Gastrocnemius medialis (tissue), 4 donors: ENCODE results near the gene GAMT.

Source experiments
- POLR2A ChIP-seq, 2 donors: fragments of 450-650 bp; IDR thresholded peaks; one replicate each; pipeline ENCODE4 v1.6.1; 2017; ENCODE audit warnings: antibody characterized with exemption in 2 of 2, mild to moderate bottlenecking in 2 of 2, moderate library complexity in 2 of 2
- TF ChIP-seq, protein P1 (sequence below), 5 experiments: fragments of 450-650 bp in 3 of 5; fragments of 200-600 bp in 2 of 5; sonication (generic) in 2 of 5; IDR thresholded peaks in 4 of 5; conservative IDR thresholded peaks in 1 of 5; 1 replicate in 4 of 5; 2 replicates in 1 of 5; pipeline ENCODE4 v1.5.1; 2016 to 2019; ENCODE audit warnings: antibody characterized with exemption in 5 of 5, mild to moderate bottlenecking in 3 of 5, moderate library complexity in 3 of 5

DNA sequence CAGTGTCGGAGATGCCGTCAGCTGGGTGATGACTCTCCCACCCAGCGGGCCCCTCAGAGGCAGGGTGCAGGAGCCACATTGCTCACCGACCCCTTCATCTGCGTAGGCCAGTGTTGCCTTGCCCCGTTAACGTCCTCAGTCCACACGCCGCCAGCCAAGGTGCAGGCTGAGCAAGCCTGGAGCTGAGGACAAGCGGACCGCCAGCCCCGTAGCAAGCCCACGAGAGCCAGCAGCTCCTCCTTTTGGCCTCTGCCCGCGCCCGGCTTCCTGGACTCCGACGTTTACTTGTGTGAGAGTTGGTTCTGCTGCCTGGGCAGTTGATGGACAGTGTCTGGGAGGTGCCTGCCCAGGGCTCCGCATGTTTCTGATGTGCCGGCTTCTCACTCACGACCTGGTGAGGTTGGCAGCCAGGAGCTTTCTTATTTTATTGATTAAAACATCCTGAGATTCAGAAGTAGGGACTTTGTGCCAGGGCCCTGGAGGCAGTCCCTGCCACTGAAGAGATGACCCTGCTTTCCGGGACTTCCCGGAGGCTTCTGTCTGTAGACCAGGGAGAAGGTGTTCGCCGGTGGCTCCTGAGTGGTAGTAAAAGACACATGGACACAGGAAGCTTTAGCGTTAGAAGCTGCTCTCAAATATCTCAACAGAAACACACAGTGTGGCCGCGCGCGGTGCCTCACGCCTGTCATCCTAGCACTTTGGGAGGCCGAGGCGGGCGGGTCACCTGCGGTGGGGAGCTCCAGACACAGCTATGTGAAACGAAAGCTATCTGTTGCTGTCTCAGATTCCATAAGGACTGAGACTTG, 11.9 kb upstream of the GAMT start:
- TF ChIP-seq, protein P1, sequence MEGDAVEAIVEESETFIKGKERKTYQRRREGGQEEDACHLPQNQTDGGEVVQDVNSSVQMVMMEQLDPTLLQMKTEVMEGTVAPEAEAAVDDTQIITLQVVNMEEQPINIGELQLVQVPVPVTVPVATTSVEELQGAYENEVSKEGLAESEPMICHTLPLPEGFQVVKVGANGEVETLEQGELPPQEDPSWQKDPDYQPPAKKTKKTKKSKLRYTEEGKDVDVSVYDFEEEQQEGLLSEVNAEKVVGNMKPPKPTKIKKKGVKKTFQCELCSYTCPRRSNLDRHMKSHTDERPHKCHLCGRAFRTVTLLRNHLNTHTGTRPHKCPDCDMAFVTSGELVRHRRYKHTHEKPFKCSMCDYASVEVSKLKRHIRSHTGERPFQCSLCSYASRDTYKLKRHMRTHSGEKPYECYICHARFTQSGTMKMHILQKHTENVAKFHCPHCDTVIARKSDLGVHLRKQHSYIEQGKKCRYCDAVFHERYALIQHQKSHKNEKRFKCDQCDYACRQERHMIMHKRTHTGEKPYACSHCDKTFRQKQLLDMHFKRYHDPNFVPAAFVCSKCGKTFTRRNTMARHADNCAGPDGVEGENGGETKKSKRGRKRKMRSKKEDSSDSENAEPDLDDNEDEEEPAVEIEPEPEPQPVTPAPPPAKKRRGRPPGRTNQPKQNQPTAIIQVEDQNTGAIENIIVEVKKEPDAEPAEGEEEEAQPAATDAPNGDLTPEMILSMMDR (IDR thresholded peaks at IDR 0.05 in 4 of 5, conservative IDR thresholded peaks at IDR 0.05 in 1 of 5), result no peak
- no peak for TF ChIP-seq POLR2A (IDR thresholded peaks at IDR 0.05)
